ENCODE measurements around the gene THADA.

The THADA gene

DNA sequence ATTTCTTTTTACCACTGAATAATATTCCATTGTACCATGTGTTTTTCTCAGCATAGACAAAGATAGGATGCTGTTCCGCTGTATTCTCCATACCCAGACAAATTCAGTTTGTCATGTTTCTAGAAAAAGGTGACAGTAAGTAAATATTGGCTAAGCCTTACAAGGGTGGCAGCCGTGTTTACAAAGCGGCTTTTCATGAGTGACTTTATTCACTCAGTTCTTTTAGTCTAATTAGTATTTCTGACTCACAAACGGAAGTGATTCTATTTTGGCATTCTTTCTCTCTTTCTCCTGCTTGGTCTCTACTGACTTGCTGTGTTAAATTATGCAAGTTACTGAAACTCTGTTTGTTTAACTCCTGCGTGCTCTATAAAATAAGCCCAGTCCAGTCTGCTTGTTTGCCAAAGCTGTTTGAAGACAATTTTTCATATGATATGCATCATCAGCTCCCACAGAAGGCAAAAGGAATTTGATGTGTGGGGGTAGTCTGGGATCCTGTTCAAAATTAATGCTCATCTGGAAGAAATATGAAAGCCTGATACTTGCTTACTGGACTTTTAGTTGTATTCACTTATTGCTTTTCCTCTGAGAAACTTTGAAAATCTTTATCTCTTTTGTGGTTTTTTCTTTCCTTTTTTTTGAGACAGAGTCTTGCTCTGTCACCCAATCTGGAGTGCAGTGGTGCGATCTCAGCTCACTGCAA is 38.9 kb upstream of the THADA start:
- DNase-seq (ENCODE audit: low read depth, low spot score): peak; percentile 76
- TF ChIP-seq CTCF (IDR thresholded peaks at IDR 0.05; ENCODE audit: low read depth, low read length): no peak
- no peak overlapping the region for H3K4me3 ChIP-seq (ENCODE audit: low read depth, low read length)
- in situ Hi-C loops (cut with HindIII; ENCODE audit: low sequenced_read_pairs): no loop called here

DNA sequence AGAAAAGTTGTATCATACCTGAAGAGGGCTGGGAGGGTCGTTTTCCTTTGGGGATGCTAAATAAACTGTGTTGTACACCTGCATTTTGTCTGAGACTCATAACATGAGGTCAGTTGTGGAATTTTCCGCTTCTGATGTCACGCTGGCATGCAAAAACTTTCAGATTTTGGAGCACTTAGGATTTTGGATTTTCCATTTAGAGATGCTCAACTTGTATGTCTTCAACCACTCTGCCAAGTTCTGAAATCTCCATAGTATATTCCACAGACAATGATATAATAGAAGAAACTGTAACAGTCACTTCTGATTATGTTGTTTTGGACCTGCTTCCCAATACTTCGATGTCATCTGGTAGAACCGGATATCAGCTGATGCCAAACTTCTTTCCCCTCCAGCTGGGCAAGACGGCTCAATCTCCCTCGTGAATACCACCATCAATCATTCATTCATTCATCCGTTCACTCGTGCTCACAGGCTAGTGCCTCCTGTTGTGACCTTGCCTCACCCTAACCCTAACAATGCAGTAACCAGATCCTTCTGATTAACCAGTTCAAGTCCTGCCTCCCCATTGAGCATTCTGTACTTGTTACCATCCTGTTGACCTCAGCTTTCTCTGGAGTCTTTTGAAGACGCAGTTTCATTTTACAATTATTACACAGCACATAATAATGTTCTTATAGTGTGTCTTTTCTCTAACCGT is 35.9 kb upstream of the THADA start:
- DNase-seq (ENCODE audit: low read depth, low spot score): no peak
- in situ Hi-C loops (cut with HindIII; ENCODE audit: low sequenced_read_pairs): no loop called here
- H3K4me3 ChIP-seq (ENCODE audit: low read depth, low read length): no peak overlapping the region
- no peak for TF ChIP-seq CTCF (IDR thresholded peaks at IDR 0.05; ENCODE audit: low read depth, low read length)

DNA sequence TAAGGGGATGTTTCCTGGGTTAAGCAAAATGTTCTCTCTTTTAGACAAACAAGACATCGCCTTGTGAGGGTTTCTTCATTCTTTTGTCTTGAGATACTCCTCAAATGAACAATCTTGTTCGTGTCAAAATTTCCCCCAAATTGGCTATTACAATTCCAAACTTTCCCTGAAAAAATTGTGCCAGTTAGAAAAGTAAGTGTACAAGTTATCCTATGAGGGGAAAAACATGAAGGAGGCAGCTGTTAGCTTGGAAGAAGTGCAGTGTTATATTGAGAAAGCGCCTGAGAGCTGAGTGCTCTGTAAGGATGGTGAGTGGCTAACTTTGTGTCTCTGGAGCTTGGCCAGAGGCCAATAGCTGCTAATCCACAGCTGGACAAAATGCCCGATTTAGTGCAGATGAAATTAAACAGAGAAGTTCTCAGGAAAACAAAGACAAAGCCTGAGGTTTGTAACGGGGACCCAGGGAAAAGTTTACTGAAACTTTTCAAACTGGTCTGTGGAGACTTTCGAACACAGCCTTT is 27.2 kb upstream of the THADA start:
- H3K4me3 ChIP-seq (ENCODE audit: low read depth, low read length): no peak overlapping the region
- no peak for TF ChIP-seq CTCF (IDR thresholded peaks at IDR 0.05; ENCODE audit: low read depth, low read length)
- no peak for DNase-seq (ENCODE audit: low read depth, low spot score)
- in situ Hi-C loops (cut with HindIII; ENCODE audit: low sequenced_read_pairs): no loop called here

- DNase-seq (ENCODE audit: low read depth, low spot score): no peak
- H3K4me3 ChIP-seq (ENCODE audit: low read depth, low read length): no peak overlapping the region
- in situ Hi-C loops (cut with HindIII; ENCODE audit: low sequenced_read_pairs): no loop called here
- TF ChIP-seq CTCF (IDR thresholded peaks at IDR 0.05; ENCODE audit: low read depth, low read length): no peak
Observed at GRCh38 chr2:43619511-43619910, 23.7 kb upstream of the THADA start.

- no peak overlapping the region for H3K4me3 ChIP-seq (ENCODE audit: low read depth, low read length)
- in situ Hi-C loops (cut with HindIII; ENCODE audit: low sequenced_read_pairs): no loop called here
Observed at GRCh38 chr2:43616967-43617680, 21.3 kb upstream of the THADA start.

More at GRCh38 chr2:43616967-43617680, 21.3 kb upstream of the THADA start:
- no peak for TF ChIP-seq CTCF (IDR thresholded peaks at IDR 0.05; ENCODE audit: low read depth, low read length)
- DNase-seq (ENCODE audit: low read depth, low spot score): no peak
